Panc1 (cell line): ENCODE data around the gene EPS8L2. TPM values are rescaled to one million over a fixed set of nuclear protein-coding genes. Genes with fewer than 3 reads are reported as not detected.
A peak's percentile ranks its signal among the peaks of the same experiment; 100 is the strongest.

ENCODE experiments used
- ATAC-seq: fragments of 200-7000 bp; cut with Tn5 transposase; 2 replicates; pipeline ENCODE4 v1.9.1; 2020; ENCODE audit warnings: mild to moderate bottlenecking, moderate library complexity
- BruUV-seq: library from RNA; stranded (reverse); fragments of 400-500 nt; replicated peaks from 2 replicates; lab custom pipeline; 2021; lab: Mats Ljungman, UMichigan
- CTCF ChIA-PET: fragments of 300-600 bp; sonication (Branson Sonifier 250); formaldehyde crosslinking; loops from one replicate; lab custom pipeline; 2022; ENCODE audit warnings: antibody characterized with exemption; lab: Charles Lee
- POLR2A ChIA-PET: fragments of 300-600 bp; sonication (Branson Sonifier 250); formaldehyde crosslinking; loops from one replicate; lab custom pipeline; 2022; ENCODE audit warnings: antibody characterized with exemption; lab: Charles Lee
- DNase-seq: peaks from one replicate; pipeline ENCODE4 v3.0.0-alpha.2; 2010; ENCODE audit warnings: low read depth, low spot score
- H3K27ac ChIP-seq: 2 replicates; pipeline ENCODE4 v1.5.1; 2011; ENCODE audit warnings: mild to moderate bottlenecking, low read length, inconsistent platforms
- H3K27me3 ChIP-seq: fragments of 200-500 bp; sonication (Bioruptor generic); 2 replicates; pipeline ENCODE4 v1.6.0; 2014; ENCODE audit warnings: low read length, inconsistent platforms; ENCODE audit not compliant: control insufficient read depth, insufficient read depth
- H3K36me3 ChIP-seq: fragments of 200-500 bp; sonication (Bioruptor generic); 2 replicates; pipeline ENCODE4 v1.5.1; 2014; ENCODE audit warnings: inconsistent platforms, mild to moderate bottlenecking, low read length, moderate library complexity; ENCODE audit not compliant: control insufficient read depth, insufficient read depth
- H3K4me1 ChIP-seq: 2 replicates; pipeline ENCODE4 v1.5.1; 2011; ENCODE audit warnings: inconsistent platforms, mild to moderate bottlenecking, low read length, moderate library complexity; ENCODE audit not compliant: control insufficient read depth, insufficient read depth
- H3K4me3 ChIP-seq, 2 experiments: 2 replicates each; pipeline ENCODE4 v1.5.1; 2011 to 2012; ENCODE audit warnings: low read depth in 2 of 2, low read length in 2 of 2, mild to moderate bottlenecking in 2 of 2, inconsistent platforms in 1 of 2, moderate library complexity in 1 of 2
- H3K9me3 ChIP-seq: fragments of 200-500 bp; sonication (Bioruptor generic); 2 replicates; pipeline ENCODE4 v1.5.1; 2014; ENCODE audit warnings: low read depth, mild to moderate bottlenecking, inconsistent platforms, low read length, moderate library complexity; ENCODE audit not compliant: control insufficient read depth, insufficient read depth
- POLR2AphosphoS5 ChIP-seq: IDR thresholded peaks from 2 replicates; pipeline ENCODE4 v1.6.1; 2012; ENCODE audit warnings: mild to moderate bottlenecking, low read depth, low read length, moderate library complexity
- SIN3A ChIP-seq: IDR thresholded peaks from 2 replicates; pipeline ENCODE4 v1.6.1; 2012; ENCODE audit warnings: low read depth, mild to moderate bottlenecking, low read length, moderate library complexity, borderline replicate concordance; ENCODE audit not compliant: insufficient read depth
- TCF7L2 ChIP-seq: IDR thresholded peaks from 2 replicates; pipeline ENCODE4 v1.6.1; 2011; ENCODE audit warnings: mild to moderate bottlenecking, low read depth, low read length, inconsistent platforms
- in situ Hi-C: cut with HindIII; loops from 2 replicates; pipeline ENCODE4 v1.10.0; 2016; ENCODE audit warnings: low sequenced_read_pairs, low pct_unique_long_range_greater_than_20kb
- intact Hi-C: fragments of 100-400 bp; cut with micrococcal nuclease; formaldehyde crosslinking; loops from one replicate; pipeline ENCODE4 v1.10.0; 2022; ENCODE audit not compliant: unreplicated experiment
- total RNA-seq: library from RNA; stranded (reverse); gene quantifications from one replicate; pipeline ENCODE4 v1.2.1, GENCODE V29; 2021; ENCODE audit not compliant: unreplicated experiment
- TF ChIP-seq, protein P1 (sequence below), 2 experiments: IDR thresholded peaks; 2 replicates each; pipeline ENCODE4 v1.6.1; 2011 to 2012; ENCODE audit warnings: low read depth in 2 of 2, control low read depth in 1 of 2, low read length in 1 of 2, mild to moderate bottlenecking in 1 of 2, moderate library complexity in 1 of 2; ENCODE audit not compliant: insufficient read depth in 1 of 2
- TF ChIP-seq, protein P2 (sequence below): fragments of 450-650 bp; IDR thresholded peaks from 2 replicates; pipeline ENCODE4 v1.5.1; 2017; ENCODE audit warnings: mild to moderate bottlenecking

EPS8L2 gene
- total RNA-seq, 1 experiment from 2014 or later, result 256 TPM

DNA sequence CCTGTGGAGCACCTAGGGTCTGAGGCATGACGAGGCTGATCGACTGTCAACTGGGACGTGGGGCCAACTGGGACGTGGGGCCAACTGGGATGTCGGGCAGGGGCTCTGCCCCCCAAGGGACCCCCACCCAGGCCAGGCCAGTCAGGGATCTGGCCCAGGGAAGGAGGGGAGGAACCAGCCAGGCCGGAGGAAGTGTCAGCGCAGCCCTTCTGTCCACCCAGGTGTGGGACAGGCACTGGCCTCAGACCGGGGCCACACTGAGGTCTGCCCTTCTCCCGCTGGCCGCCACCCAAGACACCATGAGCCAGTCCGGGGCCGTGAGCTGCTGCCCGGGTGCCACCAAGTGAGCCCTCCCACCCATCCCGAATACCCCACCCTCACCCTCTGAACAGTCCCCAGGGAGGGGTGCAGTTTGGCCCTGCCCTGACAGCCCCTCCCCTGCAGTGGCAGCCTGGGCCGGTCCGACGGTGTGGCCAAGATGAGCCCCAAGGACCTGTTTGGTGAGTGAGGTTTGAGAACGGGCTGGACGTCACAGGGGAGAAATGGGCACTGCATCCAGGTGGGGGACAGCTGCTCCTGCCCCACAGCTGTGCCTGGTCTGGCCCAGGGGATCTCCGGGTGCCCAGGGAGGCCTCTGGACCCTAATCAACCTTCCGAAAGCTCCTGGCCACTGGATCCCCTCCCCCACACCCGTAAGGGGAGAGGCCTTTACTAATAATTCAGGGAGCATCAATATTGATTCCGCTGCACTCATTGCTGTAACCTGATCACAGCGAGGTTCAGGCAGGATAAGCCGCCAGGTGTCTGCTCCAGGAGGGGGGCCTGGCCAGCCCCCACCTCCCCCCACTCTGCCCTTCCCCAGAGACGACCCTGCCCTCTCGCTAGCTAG lies 3.3 kb downstream of the EPS8L2 start:
- BruUV-seq, result no TSS peak
- H3K9me3 ChIP-seq, result no peaks in the 10 kb centered on the region

DNA sequence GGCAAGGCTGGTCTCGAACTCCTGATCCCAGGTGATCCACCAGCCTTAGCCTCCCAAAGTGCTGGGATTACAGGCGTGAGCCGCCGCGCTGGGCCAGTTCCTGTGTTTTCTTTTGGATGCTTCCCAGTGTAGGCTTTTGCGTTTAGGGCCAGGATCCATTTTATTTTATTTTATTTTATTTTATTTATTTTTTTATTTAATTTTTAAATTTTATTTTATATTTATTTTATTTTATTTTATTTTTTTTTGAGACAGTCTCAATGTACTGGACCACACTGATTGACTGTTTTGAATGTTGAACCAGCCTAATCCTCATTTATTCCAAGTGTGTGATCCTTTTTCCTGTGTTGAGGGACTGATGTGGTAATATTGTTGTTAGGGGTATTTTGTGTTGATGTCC lies 8.4 kb downstream of the EPS8L2 start:
- no peaks in the 10 kb centered on the region for H3K9me3 ChIP-seq
- BruUV-seq, result no TSS peak
- ATAC-seq (no peak), DNase-seq (no peak)
- H3K27me3 ChIP-seq, result no peaks in the 10 kb centered on the region
- no peak overlapping the region for H3K27ac ChIP-seq
- intact Hi-C loops, result no loop called here
- H3K4me1 ChIP-seq, result peaks cover 23% of the 10 kb centered on the region
- TF ChIP-seq POLR2AphosphoS5, result no peak
- TF ChIP-seq TCF7L2, result no peak
- TF ChIP-seq SIN3A, result no peak
- TF ChIP-seq, protein P1, sequence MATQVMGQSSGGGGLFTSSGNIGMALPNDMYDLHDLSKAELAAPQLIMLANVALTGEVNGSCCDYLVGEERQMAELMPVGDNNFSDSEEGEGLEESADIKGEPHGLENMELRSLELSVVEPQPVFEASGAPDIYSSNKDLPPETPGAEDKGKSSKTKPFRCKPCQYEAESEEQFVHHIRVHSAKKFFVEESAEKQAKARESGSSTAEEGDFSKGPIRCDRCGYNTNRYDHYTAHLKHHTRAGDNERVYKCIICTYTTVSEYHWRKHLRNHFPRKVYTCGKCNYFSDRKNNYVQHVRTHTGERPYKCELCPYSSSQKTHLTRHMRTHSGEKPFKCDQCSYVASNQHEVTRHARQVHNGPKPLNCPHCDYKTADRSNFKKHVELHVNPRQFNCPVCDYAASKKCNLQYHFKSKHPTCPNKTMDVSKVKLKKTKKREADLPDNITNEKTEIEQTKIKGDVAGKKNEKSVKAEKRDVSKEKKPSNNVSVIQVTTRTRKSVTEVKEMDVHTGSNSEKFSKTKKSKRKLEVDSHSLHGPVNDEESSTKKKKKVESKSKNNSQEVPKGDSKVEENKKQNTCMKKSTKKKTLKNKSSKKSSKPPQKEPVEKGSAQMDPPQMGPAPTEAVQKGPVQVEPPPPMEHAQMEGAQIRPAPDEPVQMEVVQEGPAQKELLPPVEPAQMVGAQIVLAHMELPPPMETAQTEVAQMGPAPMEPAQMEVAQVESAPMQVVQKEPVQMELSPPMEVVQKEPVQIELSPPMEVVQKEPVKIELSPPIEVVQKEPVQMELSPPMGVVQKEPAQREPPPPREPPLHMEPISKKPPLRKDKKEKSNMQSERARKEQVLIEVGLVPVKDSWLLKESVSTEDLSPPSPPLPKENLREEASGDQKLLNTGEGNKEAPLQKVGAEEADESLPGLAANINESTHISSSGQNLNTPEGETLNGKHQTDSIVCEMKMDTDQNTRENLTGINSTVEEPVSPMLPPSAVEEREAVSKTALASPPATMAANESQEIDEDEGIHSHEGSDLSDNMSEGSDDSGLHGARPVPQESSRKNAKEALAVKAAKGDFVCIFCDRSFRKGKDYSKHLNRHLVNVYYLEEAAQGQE (IDR thresholded peaks at IDR 0.05; ENCODE audit: insufficient read depth in 1 of 2, low read depth in 2 of 2, low read length in 1 of 2), result no peak
- TF ChIP-seq, protein P2, sequence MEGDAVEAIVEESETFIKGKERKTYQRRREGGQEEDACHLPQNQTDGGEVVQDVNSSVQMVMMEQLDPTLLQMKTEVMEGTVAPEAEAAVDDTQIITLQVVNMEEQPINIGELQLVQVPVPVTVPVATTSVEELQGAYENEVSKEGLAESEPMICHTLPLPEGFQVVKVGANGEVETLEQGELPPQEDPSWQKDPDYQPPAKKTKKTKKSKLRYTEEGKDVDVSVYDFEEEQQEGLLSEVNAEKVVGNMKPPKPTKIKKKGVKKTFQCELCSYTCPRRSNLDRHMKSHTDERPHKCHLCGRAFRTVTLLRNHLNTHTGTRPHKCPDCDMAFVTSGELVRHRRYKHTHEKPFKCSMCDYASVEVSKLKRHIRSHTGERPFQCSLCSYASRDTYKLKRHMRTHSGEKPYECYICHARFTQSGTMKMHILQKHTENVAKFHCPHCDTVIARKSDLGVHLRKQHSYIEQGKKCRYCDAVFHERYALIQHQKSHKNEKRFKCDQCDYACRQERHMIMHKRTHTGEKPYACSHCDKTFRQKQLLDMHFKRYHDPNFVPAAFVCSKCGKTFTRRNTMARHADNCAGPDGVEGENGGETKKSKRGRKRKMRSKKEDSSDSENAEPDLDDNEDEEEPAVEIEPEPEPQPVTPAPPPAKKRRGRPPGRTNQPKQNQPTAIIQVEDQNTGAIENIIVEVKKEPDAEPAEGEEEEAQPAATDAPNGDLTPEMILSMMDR, result no peak
- H3K36me3 ChIP-seq, result no peaks in the 10 kb centered on the region
- POLR2A ChIA-PET, result interaction anchor here (0.6 kb wide), 2 partner anchors 33 to 76 kb away, joined by 3 read pairs; no protein-coding TSS in a partner anchor
- H3K4me3 ChIP-seq, result no peak overlapping the region
- in situ Hi-C loops, result no loop called here
- CTCF ChIA-PET, result no interaction called here

More for the DNA sequence above, 3.3 kb downstream of the EPS8L2 start:
- DNase-seq (no peak), ATAC-seq (no peak)
- Histone ChIP-seq H3K36me3 (no peaks in the 10 kb centered on the region; the same call in 1 of the 2 replicates), H3K4me1 (peaks cover 57% of the 10 kb centered on the region), H3K27ac (peak overlapping the region; percentile 56), H3K27me3 (no peaks in the 10 kb centered on the region), H3K4me3 (no peak overlapping the region)
- ChIA-PET POLR2A (no interaction called here), CTCF (no interaction called here)
- intact Hi-C loops (no loop called here), in situ Hi-C loops (no loop called here)
- TF ChIP-seq, protein P2, result no peak
- no peak for TF ChIP-seq POLR2AphosphoS5
- no peak for TF ChIP-seq SIN3A
- TF ChIP-seq, protein P1 (IDR thresholded peaks at IDR 0.05; ENCODE audit: insufficient read depth in 1 of 2, low read depth in 2 of 2, low read length in 1 of 2), result no peak
